ENCODE data around the gene TUBB8B.
"Not testable (repeated sequence)": the region's sequence is repeated elsewhere in the genome, so short reads cannot be mapped to it uniquely, and the experiment has no call there.

Gene TUBB8B
- 0 to 0.21 (median 0) reads per million in 9 experiments for total RNA-seq

- H3K27ac Mint-ChIP-seq; H3K9me3 Mint-ChIP-seq; H3K4me1 Mint-ChIP-seq (ENCODE audit: low read depth in 2 of 2): not testable (repeated sequence)
Observed at GRCh38 chr18:49176-49665, at the start of gene TUBB8B. TUBB8B (minus strand) TSS chr18:49615; CDS start chr18:49557, 58 bp downstream.

GRCh38 chr18:97252-97914, 48.0 kb upstream of the TUBB8B start:
- not testable (repeated sequence) for ATAC-seq (replicated peaks); H3K4me3 Mint-ChIP-seq; H3K27ac Mint-ChIP-seq; H3K4me1 Mint-ChIP-seq (ENCODE audit: low read depth in 2 of 2); H3K9me3 Mint-ChIP-seq
- DNase-seq = peak in 1 of 3 experiments; percentile 26
- peaks cover 0 to 26% of the 10 kb centered on the region in 2 donors for H3K27me3 Mint-ChIP-seq
- peaks cover 19% of the 10 kb centered on the region for H3K36me3 Mint-ChIP-seq (ENCODE audit: insufficient read depth)

More at GRCh38 chr18:49176-49665, at the start of gene TUBB8B:
- DNase-seq; H3K4me3 Mint-ChIP-seq; ATAC-seq (replicated peaks); H3K27me3 Mint-ChIP-seq; H3K36me3 Mint-ChIP-seq (ENCODE audit: insufficient read depth): not testable (repeated sequence)

GRCh38 chr18:96767-97131, 47.3 kb upstream of the TUBB8B start:
- H3K9me3 Mint-ChIP-seq; H3K4me3 Mint-ChIP-seq; H3K4me1 Mint-ChIP-seq (ENCODE audit: low read depth in 2 of 2); ATAC-seq (replicated peaks); H3K27ac Mint-ChIP-seq: not testable (repeated sequence)
- Mint-ChIP-seq H3K27me3 (peaks cover 0 to 21% of the 10 kb centered on the region in 2 donors), H3K36me3 (ENCODE audit: insufficient read depth) (peaks cover 19% of the 10 kb centered on the region)
- peak in 2 of 3 experiments; percentile 14 to 51 for DNase-seq

GRCh38 chr18:96101-96766, 46.8 kb upstream of the TUBB8B start:
- not testable (repeated sequence) for H3K9me3 Mint-ChIP-seq; H3K4me3 Mint-ChIP-seq; H3K4me1 Mint-ChIP-seq (ENCODE audit: low read depth in 2 of 2)
- Mint-ChIP-seq H3K27ac (peak overlapping the region; percentile 30 to 65), H3K36me3 (ENCODE audit: insufficient read depth) (peaks cover 19% of the 10 kb centered on the region), H3K27me3 (peaks cover 0 to 16% of the 10 kb centered on the region in 2 donors)
- ATAC-seq (replicated peaks) = peak; percentile 62
- peak in 1 of 3 experiments; percentile 38 for DNase-seq

GRCh38 chr18:95580-95979, 46.2 kb upstream of the TUBB8B start:
- Mint-ChIP-seq H3K27ac (peak overlapping the region; percentile 30 to 65), H3K36me3 (ENCODE audit: insufficient read depth) (peaks cover 19% of the 10 kb centered on the region)
- ATAC-seq (replicated peaks) = not testable (repeated sequence)

GRCh38 chr18:93897-94408, 44.5 kb upstream of the TUBB8B start:
- not testable (repeated sequence) for H3K4me1 Mint-ChIP-seq (ENCODE audit: low read depth in 2 of 2); H3K9me3 Mint-ChIP-seq; H3K27me3 Mint-ChIP-seq; H3K27ac Mint-ChIP-seq; H3K4me3 Mint-ChIP-seq; DNase-seq
- ATAC-seq (replicated peaks) = peak; percentile 23
- peaks cover 17% of the 10 kb centered on the region for H3K36me3 Mint-ChIP-seq (ENCODE audit: insufficient read depth)

More at GRCh38 chr18:95580-95979, 46.2 kb upstream of the TUBB8B start:
- DNase-seq; H3K4me1 Mint-ChIP-seq (ENCODE audit: low read depth in 2 of 2); H3K27me3 Mint-ChIP-seq; H3K9me3 Mint-ChIP-seq; H3K4me3 Mint-ChIP-seq: not testable (repeated sequence)

- H3K4me1 Mint-ChIP-seq (ENCODE audit: low read depth in 2 of 2); H3K9me3 Mint-ChIP-seq; ATAC-seq (replicated peaks); H3K4me3 Mint-ChIP-seq; DNase-seq; H3K27ac Mint-ChIP-seq; H3K27me3 Mint-ChIP-seq: not testable (repeated sequence)
- peaks cover 10% of the 10 kb centered on the region for H3K36me3 Mint-ChIP-seq (ENCODE audit: insufficient read depth)
Observed at GRCh38 chr18:91561-91960, 42.1 kb upstream of the TUBB8B start.

- H3K9me3 Mint-ChIP-seq; H3K4me3 Mint-ChIP-seq; H3K36me3 Mint-ChIP-seq (ENCODE audit: insufficient read depth); H3K27me3 Mint-ChIP-seq; H3K4me1 Mint-ChIP-seq (ENCODE audit: low read depth in 2 of 2); H3K27ac Mint-ChIP-seq; ATAC-seq (replicated peaks); DNase-seq: not testable (repeated sequence)
Observed at GRCh38 chr18:90396-91193, 41.2 kb upstream of the TUBB8B start.

- not testable (repeated sequence) for H3K4me1 Mint-ChIP-seq (ENCODE audit: low read depth in 2 of 2); H3K27me3 Mint-ChIP-seq; H3K27ac Mint-ChIP-seq; H3K9me3 Mint-ChIP-seq; DNase-seq; H3K4me3 Mint-ChIP-seq; H3K36me3 Mint-ChIP-seq (ENCODE audit: insufficient read depth); ATAC-seq (replicated peaks)
Observed at GRCh38 chr18:89124-89523, 39.7 kb upstream of the TUBB8B start.

- H3K27ac Mint-ChIP-seq; H3K9me3 Mint-ChIP-seq; H3K36me3 Mint-ChIP-seq (ENCODE audit: insufficient read depth); DNase-seq; ATAC-seq (replicated peaks); H3K4me1 Mint-ChIP-seq (ENCODE audit: low read depth in 2 of 2); H3K4me3 Mint-ChIP-seq: not testable (repeated sequence)
- peaks cover 14 to 15% of the 10 kb centered on the region in 2 donors for H3K27me3 Mint-ChIP-seq
Observed at GRCh38 chr18:84801-85200, 35.4 kb upstream of the TUBB8B start.

GRCh38 chr18:82626-83209, 33.3 kb upstream of the TUBB8B start:
- not testable (repeated sequence) for H3K4me3 Mint-ChIP-seq; H3K9me3 Mint-ChIP-seq; H3K27ac Mint-ChIP-seq; H3K4me1 Mint-ChIP-seq (ENCODE audit: low read depth in 2 of 2); H3K36me3 Mint-ChIP-seq (ENCODE audit: insufficient read depth); ATAC-seq (replicated peaks); DNase-seq
- peaks cover 14 to 15% of the 10 kb centered on the region in 2 donors for H3K27me3 Mint-ChIP-seq

GRCh38 chr18:80881-81280, 31.5 kb upstream of the TUBB8B start:
- H3K27me3 Mint-ChIP-seq = peaks cover 14 to 15% of the 10 kb centered on the region in 2 donors
- not testable (repeated sequence) for H3K9me3 Mint-ChIP-seq; H3K36me3 Mint-ChIP-seq (ENCODE audit: insufficient read depth); H3K4me3 Mint-ChIP-seq; DNase-seq; H3K27ac Mint-ChIP-seq; H3K4me1 Mint-ChIP-seq (ENCODE audit: low read depth in 2 of 2); ATAC-seq (replicated peaks)

- ATAC-seq (replicated peaks); H3K4me3 Mint-ChIP-seq; H3K4me1 Mint-ChIP-seq (ENCODE audit: low read depth in 2 of 2); H3K27ac Mint-ChIP-seq; H3K9me3 Mint-ChIP-seq; DNase-seq; H3K36me3 Mint-ChIP-seq (ENCODE audit: insufficient read depth): not testable (repeated sequence)
- peaks cover 14 to 15% of the 10 kb centered on the region in 2 donors for H3K27me3 Mint-ChIP-seq
Observed at GRCh38 chr18:80202-80601, 30.8 kb upstream of the TUBB8B start.

Data from effector memory CD8-positive, alpha-beta T cell (primary cell).